Measurements from ENCODE around the gene NSUN7. TPM values are rescaled to one million over a fixed set of nuclear protein-coding genes. Genes with fewer than 3 reads are reported as not detected.
A peak's percentile ranks its signal among the peaks of the same experiment; 100 is the strongest.

The NSUN7 gene
- total RNA-seq, 1 donor from 2014 or later: 2.7 TPM

DNA sequence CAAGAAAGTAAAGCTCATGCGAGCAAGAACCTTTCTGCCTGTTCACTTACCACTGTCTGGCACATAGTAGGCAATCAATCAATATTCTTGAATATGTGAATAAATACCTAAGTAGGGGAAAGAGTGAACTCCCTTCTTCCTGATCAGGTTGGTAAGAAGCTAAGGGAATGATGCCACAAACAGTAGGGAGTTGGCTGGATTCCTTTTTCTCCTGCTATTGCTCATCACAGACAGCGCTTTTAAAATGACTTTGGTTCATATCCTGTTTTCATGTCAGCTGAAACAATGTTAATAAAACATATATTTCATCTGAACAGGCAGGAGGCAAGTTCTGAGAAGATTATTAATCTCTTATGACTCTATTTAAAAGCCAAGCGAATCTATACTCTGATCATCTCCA is 99.2 kb downstream of the NSUN7 start:
- no peak for DNase-seq

DNA sequence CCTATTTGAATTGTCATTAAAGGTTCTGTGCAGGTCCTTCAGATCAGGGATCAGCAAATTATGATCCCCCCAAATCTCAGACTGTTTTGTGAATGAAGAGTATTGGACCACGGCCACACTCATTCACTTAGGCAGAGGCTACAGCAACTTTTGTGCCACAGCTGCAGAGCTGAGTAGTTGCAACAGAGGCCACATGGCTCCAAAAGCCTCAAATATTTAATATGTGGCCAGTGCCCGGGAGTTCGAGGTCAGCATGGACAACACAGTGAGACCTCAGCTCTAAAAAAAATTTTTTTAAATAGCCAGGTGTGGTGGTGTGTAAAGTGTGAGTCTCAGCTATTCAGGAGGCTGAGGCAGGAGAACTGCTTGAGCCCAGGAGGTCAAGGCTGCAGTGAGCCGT is 100.7 kb downstream of the NSUN7 start:
- DNase-seq: no peak

DNA sequence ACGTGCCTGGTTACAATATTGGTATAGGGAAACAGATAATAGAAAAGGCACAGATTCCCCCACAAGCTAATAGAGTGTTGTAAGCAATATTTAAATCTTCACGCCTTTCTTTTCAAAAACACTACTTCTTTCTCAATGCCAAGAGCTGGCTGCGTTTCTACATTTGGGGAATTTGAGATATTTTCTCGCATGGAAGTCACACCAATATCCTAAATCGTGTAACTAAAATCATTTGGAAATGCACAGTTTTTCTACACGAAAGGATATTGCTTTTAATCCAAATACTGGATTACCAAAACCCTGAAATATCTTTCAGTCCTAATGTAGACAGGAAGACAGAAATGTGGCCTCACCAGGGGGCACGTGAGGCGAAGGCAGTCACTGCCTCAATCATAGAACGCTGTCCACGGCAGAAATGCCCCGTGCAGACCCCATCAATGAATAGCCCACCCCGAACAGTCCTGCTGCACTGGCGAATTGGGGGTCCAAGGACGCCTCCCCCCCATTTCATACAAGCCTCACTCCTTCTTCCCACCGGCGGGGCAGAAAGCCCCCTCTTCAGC is 106.6 kb downstream of the NSUN7 start:
- no peak for DNase-seq

DNA sequence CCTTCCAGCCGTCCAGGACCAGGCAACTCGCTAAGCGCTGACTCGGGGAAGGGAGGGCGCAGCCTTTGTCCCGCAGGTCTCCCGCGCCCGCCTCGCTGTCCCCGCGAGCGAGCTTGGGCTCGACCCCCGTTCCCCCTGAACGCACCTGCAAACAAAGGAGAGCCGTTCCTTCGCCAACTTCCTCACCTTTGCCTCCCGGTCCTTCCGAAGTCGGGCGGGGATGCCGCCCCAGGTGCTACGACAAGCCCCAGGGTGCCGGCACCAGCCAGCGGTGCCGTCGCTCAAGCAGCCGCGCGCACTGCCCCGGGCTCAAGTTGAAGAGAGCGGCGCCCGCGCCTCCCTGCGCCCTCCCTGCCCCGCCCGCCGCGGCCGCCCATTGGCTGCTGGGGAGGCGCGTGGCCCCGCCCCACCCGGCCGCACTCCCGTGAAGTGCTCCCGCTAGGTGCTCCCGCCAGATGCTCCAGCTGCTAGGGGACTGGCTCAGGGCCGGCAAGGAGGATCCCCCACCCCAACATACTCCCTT is 107.1 kb downstream of the NSUN7 start:
- DNase-seq: peak; percentile 18

DNA sequence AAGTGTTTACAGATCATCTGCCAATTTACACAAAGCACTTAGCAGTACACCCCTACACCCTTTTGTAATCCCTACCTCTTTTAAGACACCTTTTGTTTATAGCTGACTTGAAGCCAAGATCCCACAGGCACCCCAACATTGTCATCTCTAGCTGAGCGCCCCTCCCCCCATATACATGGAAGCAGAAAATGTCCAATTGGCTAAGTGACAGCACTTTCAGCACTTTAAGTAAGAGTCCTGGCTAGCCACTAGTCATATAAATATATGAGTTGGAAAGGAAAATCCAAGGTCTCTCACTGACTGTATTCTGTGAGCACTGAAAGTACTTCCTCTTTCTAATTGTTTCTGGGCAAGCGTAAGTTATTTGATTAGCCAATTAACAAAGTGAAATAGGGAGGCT is 108.2 kb downstream of the NSUN7 start:
- DNase-seq: no peak

DNA sequence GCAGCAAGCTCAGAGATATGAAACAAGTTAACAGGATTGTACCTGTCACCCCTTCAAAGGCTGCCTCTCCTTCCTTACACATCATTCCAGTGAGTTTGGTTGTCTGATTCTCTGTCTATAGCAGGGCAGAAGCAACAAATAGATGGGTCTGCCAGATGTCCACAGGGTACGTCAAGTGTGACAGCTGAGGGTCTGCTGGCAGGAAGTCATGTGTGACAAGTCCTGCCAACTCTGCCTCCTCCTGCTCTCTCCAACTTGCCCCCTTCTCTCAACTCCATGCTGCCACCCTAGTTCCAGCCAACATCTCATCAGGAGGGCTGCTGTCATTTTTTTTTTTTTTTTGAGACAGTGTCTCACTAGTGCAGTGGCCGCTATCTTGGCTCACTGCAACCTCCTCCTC is 109.2 kb downstream of the NSUN7 start:
- no peak for DNase-seq

Small RNA genes lying within 50 kb of the gene (small RNA-seq; reads per million reads assigned to genes)
- not detected for gene RF00019 (ENCODE audit: low replicate concordance)

Other genes with a start within 250 kb of the NSUN7 start
- 16.3 TPM for gene RBM47, start 120.1 kb upstream of the NSUN7 start, total RNA-seq